HepG2 (cell line): ENCODE measurements around the gene C16orf54. TPM values are rescaled to one million over a fixed set of nuclear protein-coding genes. Genes with fewer than 3 reads are reported as not detected.

Experiments
- MED1 ChIP-seq: sonication (generic); formaldehyde crosslinking; IDR thresholded peaks from 2 replicates; pipeline ENCODE4 v1.4.0; 2020; ENCODE audit warnings: missing genetic modification reagents
- NR2F1 ChIP-seq, 2 experiments: fragments of 450-650 bp in 1 of 2; formaldehyde crosslinking in 1 of 2; IDR thresholded peaks; 2 replicates each; pipeline versions ENCODE4 v1.5.0 to v1.6.1; 2016 to 2020; ENCODE audit warnings: mild to moderate bottlenecking in 1 of 2, missing compliant biosample characterization in 1 of 2, missing genetic modification reagents in 1 of 2, moderate library complexity in 1 of 2
- PHB2 ChIP-seq: fragments of 450-650 bp; IDR thresholded peaks from 2 replicates; pipeline ENCODE4 v1.6.1; 2018; ENCODE audit not compliant: partially characterized antibody
- RBM39 ChIP-seq: fragments of 200-400 bp; formaldehyde crosslinking; IDR thresholded peaks from one replicate; pipeline ENCODE4 v1.6.1; 2018; ENCODE audit warnings: antibody characterized with exemption, mild to moderate bottlenecking, low read depth, low read length; ENCODE audit not compliant: poor library complexity, severe bottlenecking
- TAF15 ChIP-seq: fragments of 200-400 bp; formaldehyde crosslinking; IDR thresholded peaks from one replicate; pipeline ENCODE4 v1.6.1; 2018; ENCODE audit warnings: mild to moderate bottlenecking, low read depth, low read length; ENCODE audit not compliant: poor library complexity, severe bottlenecking
- ZFP1 ChIP-seq: IDR thresholded peaks from 2 replicates; pipeline ENCODE4 v1.6.1; 2016
- ZFYVE20 ChIP-seq: sonication (generic); formaldehyde crosslinking; IDR thresholded peaks from 2 replicates; pipeline ENCODE4 v1.8.0; 2023; ENCODE audit warnings: low read depth, mild to moderate bottlenecking, moderate library complexity, missing genetic modification reagents, borderline replicate concordance
- ZNF12 ChIP-seq: sonication (generic); formaldehyde crosslinking; IDR thresholded peaks from 2 replicates; pipeline ENCODE4 v1.5.0; 2020; ENCODE audit warnings: missing genetic modification reagents
- ZNF547 ChIP-seq: sonication (generic); formaldehyde crosslinking; IDR thresholded peaks from 2 replicates; pipeline ENCODE4 v1.5.1; 2020; ENCODE audit warnings: mild to moderate bottlenecking, missing genetic modification reagents
- ZNF720 ChIP-seq: sonication (generic); formaldehyde crosslinking; IDR thresholded peaks from 2 replicates; pipeline ENCODE4 v1.4.0; 2020; ENCODE audit warnings: missing genetic modification reagents
- ZSCAN29 ChIP-seq: sonication (generic); formaldehyde crosslinking; conservative IDR thresholded peaks from 2 replicates; pipeline ENCODE4 v1.4.0; 2020; ENCODE audit warnings: mild to moderate bottlenecking, missing genetic modification reagents
- polyA plus RNA-seq, 8 experiments: library from polyadenylated mRNA; depleted of rRNA in 3 of 8; stranded (reverse) in 7 of 8; unstranded in 1 of 8; fragments of >200 nt; fragmentation: Illumina TruSeq in 4 of 8; extraction: Trizol in 4 of 8; gene quantifications; 2 replicates each; pipeline versions ENCODE4 v1.2.1 to v1.2.3, GENCODE V29; 2011 to 2016; ENCODE audit warnings: low read depth in 4 of 8, missing spikeins in 1 of 8, mixed read lengths in 1 of 8; ENCODE audit not compliant: insufficient read depth in 1 of 8
- total RNA-seq, 5 experiments: library from RNA; depleted of rRNA; stranded (reverse); fragments of >200 nt; fragmentation: Illumina TruSeq; extraction: Trizol; gene quantifications; 2 replicates each; pipeline ENCODE4 v1.2.3, GENCODE V29; 2016; ENCODE audit warnings: low read depth in 1 of 5
- TF ChIP-seq, protein P1 (sequence below): sonication (generic); formaldehyde crosslinking; IDR thresholded peaks from 2 replicates; pipeline ENCODE4 v1.5.0; 2020; ENCODE audit warnings: mild to moderate bottlenecking, missing genetic modification reagents
- TF ChIP-seq, protein P2 (sequence below), 2 experiments: sonication (generic) in 1 of 2; formaldehyde crosslinking in 1 of 2; IDR thresholded peaks; 2 replicates each; pipeline versions ENCODE4 v1.4.0 to v1.6.1; 2018 to 2020; ENCODE audit warnings: missing genetic modification reagents in 2 of 2, borderline replicate concordance in 1 of 2, low read depth in 1 of 2, mild to moderate bottlenecking in 1 of 2, missing biosample characterization in 1 of 2
- TF ChIP-seq, protein P3 (sequence below): sonication (generic); formaldehyde crosslinking; IDR thresholded peaks from 2 replicates; pipeline ENCODE4 v1.4.0; 2020; ENCODE audit warnings: mild to moderate bottlenecking, missing genetic modification reagents
- TF ChIP-seq, protein P4 (sequence below): sonication (generic); formaldehyde crosslinking; IDR thresholded peaks from 2 replicates; pipeline ENCODE4 v1.4.0; 2020; ENCODE audit warnings: missing genetic modification reagents
- TF ChIP-seq, protein P5 (sequence below): sonication (generic); formaldehyde crosslinking; IDR thresholded peaks from 2 replicates; pipeline ENCODE4 v1.5.0; 2020; ENCODE audit warnings: mild to moderate bottlenecking, missing genetic modification reagents

C16orf54 gene
- total and polyA plus RNA-seq, 2 of the 13 experiments (the other 11 are each of a cell fraction or from before 2014, with no cell fraction given) = not detected

DNA sequence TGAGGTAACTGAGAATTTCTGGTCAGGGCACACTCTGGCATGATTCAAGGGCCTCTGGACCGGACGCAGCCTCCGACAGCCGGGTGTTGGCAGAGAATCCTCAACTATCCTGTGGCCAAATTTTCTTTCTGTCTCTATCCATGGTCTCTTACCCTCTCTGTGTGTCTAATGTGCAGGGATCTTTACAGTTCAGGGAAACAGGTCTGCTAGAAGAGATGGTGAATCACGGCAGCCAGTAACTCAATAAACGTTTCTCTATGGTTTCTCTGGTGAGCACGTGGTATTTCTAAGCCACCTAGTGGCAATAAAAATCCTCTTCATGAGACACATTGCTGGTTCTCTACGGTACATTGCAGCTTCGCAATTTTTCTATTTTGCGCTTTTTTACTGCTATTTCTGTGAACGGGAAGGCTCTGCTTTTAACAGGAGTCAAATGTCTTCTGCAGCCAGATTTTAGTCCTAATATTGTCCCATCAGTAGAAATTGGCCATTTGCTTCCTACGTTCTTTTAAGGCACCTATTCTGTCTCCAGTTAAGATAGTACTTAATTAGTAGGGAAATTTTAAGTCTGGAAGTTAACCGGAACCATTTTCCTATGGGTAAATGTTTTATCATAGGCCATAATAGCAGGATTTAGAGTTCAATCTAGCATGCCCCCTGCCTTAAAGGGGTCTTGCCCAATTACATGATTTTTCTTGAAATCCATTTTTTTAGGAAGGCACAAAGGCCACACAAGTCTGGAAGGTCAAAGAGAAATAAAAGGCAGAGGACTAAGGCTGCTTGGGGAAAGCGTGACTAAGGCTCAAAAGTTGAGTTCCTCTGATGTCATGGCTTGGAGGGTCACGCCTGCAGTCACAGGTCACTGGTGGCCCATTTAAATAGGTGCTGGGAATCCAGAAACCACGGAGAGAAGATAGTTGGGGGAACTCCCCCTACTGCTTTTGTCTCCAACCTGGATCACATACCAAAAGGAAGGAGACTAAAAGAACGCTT, 35.3 kb downstream of the C16orf54 start (continued):
- TF ChIP-seq ZNF547 (CRISPR knock-in tag) (no peak), ZNF12 (CRISPR knock-in tag) (no peak), PHB2 (no peak), ZSCAN29 (CRISPR knock-in tag) (no peak), RBM39 (no peak), ZNF720 (no peak), TAF15 (no peak), NR2F1 (CRISPR knock-in tag; IDR thresholded peaks at IDR 0.05) (no peak), MED1 (CRISPR knock-in tag) (0 out of 2 replicates have a peak, but pooled peaks have one; percentile 28), ZFYVE20 (CRISPR knock-in tag) (no peak), ZFP1 (CRISPR knock-in tag) (no peak)
- TF ChIP-seq, protein P1, sequence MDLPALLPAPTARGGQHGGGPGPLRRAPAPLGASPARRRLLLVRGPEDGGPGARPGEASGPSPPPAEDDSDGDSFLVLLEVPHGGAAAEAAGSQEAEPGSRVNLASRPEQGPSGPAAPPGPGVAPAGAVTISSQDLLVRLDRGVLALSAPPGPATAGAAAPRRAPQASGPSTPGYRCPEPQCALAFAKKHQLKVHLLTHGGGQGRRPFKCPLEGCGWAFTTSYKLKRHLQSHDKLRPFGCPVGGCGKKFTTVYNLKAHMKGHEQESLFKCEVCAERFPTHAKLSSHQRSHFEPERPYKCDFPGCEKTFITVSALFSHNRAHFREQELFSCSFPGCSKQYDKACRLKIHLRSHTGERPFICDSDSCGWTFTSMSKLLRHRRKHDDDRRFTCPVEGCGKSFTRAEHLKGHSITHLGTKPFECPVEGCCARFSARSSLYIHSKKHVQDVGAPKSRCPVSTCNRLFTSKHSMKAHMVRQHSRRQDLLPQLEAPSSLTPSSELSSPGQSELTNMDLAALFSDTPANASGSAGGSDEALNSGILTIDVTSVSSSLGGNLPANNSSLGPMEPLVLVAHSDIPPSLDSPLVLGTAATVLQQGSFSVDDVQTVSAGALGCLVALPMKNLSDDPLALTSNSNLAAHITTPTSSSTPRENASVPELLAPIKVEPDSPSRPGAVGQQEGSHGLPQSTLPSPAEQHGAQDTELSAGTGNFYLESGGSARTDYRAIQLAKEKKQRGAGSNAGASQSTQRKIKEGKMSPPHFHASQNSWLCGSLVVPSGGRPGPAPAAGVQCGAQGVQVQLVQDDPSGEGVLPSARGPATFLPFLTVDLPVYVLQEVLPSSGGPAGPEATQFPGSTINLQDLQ (CRISPR knock-in tag) = no peak
- TF ChIP-seq, protein P2, sequence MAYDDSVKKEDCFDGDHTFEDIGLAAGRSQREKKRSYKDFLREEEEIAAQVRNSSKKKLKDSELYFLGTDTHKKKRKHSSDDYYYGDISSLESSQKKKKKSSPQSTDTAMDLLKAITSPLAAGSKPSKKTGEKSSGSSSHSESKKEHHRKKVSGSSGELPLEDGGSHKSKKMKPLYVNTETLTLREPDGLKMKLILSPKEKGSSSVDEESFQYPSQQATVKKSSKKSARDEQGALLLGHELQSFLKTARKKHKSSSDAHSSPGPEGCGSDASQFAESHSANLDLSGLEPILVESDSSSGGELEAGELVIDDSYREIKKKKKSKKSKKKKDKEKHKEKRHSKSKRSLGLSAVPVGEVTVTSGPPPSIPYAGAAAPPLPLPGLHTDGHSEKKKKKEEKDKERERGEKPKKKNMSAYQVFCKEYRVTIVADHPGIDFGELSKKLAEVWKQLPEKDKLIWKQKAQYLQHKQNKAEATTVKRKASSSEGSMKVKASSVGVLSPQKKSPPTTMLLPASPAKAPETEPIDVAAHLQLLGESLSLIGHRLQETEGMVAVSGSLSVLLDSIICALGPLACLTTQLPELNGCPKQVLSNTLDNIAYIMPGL (CRISPR knock-in tag; IDR thresholded peaks at IDR 0.05; ENCODE audit: borderline replicate concordance in 1 of 2, low read depth in 1 of 2) = peak; percentile 31 to 52; a peak in 2 of 4 replicates
- TF ChIP-seq, protein P3, sequence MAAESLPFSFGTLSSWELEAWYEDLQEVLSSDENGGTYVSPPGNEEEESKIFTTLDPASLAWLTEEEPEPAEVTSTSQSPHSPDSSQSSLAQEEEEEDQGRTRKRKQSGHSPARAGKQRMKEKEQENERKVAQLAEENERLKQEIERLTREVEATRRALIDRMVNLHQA (CRISPR knock-in tag) = no peak
- TF ChIP-seq, protein P4, sequence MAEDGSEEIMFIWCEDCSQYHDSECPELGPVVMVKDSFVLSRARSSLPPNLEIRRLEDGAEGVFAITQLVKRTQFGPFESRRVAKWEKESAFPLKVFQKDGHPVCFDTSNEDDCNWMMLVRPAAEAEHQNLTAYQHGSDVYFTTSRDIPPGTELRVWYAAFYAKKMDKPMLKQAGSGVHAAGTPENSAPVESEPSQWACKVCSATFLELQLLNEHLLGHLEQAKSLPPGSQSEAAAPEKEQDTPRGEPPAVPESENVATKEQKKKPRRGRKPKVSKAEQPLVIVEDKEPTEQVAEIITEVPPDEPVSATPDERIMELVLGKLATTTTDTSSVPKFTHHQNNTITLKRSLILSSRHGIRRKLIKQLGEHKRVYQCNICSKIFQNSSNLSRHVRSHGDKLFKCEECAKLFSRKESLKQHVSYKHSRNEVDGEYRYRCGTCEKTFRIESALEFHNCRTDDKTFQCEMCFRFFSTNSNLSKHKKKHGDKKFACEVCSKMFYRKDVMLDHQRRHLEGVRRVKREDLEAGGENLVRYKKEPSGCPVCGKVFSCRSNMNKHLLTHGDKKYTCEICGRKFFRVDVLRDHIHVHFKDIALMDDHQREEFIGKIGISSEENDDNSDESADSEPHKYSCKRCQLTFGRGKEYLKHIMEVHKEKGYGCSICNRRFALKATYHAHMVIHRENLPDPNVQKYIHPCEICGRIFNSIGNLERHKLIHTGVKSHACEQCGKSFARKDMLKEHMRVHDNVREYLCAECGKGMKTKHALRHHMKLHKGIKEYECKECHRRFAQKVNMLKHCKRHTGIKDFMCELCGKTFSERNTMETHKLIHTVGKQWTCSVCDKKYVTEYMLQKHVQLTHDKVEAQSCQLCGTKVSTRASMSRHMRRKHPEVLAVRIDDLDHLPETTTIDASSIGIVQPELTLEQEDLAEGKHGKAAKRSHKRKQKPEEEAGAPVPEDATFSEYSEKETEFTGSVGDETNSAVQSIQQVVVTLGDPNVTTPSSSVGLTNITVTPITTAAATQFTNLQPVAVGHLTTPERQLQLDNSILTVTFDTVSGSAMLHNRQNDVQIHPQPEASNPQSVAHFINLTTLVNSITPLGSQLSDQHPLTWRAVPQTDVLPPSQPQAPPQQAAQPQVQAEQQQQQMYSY (CRISPR knock-in tag) = no peak
- TF ChIP-seq, protein P5, sequence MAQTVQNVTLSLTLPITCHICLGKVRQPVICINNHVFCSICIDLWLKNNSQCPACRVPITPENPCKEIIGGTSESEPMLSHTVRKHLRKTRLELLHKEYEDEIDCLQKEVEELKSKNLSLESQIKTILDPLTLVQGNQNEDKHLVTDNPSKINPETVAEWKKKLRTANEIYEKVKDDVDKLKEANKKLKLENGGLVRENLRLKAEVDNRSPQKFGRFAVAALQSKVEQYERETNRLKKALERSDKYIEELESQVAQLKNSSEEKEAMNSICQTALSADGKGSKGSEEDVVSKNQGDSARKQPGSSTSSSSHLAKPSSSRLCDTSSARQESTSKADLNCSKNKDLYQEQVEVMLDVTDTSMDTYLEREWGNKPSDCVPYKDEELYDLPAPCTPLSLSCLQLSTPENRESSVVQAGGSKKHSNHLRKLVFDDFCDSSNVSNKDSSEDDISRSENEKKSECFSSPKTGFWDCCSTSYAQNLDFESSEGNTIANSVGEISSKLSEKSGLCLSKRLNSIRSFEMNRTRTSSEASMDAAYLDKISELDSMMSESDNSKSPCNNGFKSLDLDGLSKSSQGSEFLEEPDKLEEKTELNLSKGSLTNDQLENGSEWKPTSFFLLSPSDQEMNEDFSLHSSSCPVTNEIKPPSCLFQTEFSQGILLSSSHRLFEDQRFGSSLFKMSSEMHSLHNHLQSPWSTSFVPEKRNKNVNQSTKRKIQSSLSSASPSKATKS (CRISPR knock-in tag) = no peak
